ENCODE results near the gene SPTBN1. TPM values are rescaled to one million over a fixed set of nuclear protein-coding genes. Genes with fewer than 3 reads are reported as not detected.

Gene SPTBN1
- total and polyA plus RNA-seq, 2 experiments from 2014 or later: 57.7 to 187 TPM

DNA sequence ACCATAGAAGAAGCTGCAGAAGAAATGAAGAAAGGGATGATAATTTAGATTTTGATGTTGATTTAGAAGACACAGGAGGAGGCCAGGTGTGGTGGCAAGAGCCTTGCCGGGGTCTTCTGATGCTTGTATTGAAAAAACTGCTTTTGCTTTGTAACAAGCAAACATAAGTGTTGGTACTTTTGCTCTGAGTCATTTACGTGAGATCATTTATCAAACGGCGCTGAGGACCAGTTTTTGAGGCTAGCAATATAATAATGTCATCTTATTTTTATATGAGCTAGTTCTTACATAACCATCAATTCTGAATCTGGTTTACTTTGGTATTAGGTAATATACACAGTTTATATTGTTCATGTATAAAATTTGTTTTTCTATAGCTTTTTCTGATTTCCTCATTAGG, 30.6 kb downstream of the SPTBN1 start:
- Histone ChIP-seq H3K4me1 (ENCODE audit: insufficient read depth) (peaks cover 39% of the 10 kb centered on the region), H3K4me2 (ENCODE audit: unreplicated experiment) (no peak overlapping the region), H3K27ac (no peak overlapping the region), H3K36me3 (ENCODE audit: low read depth) (no peaks in the 10 kb centered on the region), H3K4me3 (no peak overlapping the region), H3K9me2 (ENCODE audit: insufficient read depth) (no peaks in the 10 kb centered on the region), H3K9ac (no peak overlapping the region), H3K27me3 (replicated peaks; ENCODE audit: insufficient read depth) (no peaks in the 10 kb centered on the region), H3K9me3 (ENCODE audit: low read depth) (no peaks in the 10 kb centered on the region), H4K20me1 (ENCODE audit: insufficient read depth) (peaks cover 3% of the 10 kb centered on the region; the same call in 1 of the 2 replicates), H3K79me2 (ENCODE audit: insufficient read depth) (peaks cover 83% of the 10 kb centered on the region), H2AFZ (no peak overlapping the region), H3F3A (ENCODE audit: insufficient read depth) (peaks cover 38% of the 10 kb centered on the region)
- no peak for DNase-seq
- in situ Hi-C loops (cut with MboI): no loop called here
- 76% methylated on average over 4 of the region's 4 CpGs for WGBS, 2 experiments (ENCODE audit: low coverage in 1 of 2, low lambda C conversion rate in 2 of 2, missing lambda C conversion rate in 2 of 2)
- TF ChIP-seq EZH2phosphoT487 (IDR thresholded peaks at IDR 0.05; ENCODE audit: insufficient read depth, low read depth) (no peak), EZH2 (IDR thresholded peaks at IDR 0.05; ENCODE audit: insufficient read depth, poor library complexity, severe bottlenecking) (no peak)

DNA sequence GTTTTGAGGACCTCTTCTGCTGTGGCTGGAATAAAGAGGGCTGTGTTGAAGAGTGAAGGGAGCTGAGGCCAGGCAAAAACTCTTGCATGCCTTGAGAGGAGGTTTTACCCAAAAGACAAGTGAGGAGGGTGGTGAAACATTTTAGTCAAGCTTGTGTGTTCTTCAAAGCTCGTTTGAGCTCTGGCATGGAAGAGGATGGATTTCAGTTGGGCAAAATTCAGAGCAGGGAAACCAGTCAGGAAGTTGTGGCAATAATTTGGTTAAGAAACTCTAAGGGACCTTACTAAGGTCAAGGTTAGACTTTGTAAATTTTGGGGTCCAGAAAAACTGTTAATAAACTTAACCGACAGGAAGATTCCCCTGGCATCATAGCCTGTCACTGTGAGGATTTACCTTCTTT, 34.7 kb downstream of the SPTBN1 start:
- peaks cover 97% of the 10 kb centered on the region for H3K79me2 ChIP-seq (ENCODE audit: insufficient read depth)

DNA sequence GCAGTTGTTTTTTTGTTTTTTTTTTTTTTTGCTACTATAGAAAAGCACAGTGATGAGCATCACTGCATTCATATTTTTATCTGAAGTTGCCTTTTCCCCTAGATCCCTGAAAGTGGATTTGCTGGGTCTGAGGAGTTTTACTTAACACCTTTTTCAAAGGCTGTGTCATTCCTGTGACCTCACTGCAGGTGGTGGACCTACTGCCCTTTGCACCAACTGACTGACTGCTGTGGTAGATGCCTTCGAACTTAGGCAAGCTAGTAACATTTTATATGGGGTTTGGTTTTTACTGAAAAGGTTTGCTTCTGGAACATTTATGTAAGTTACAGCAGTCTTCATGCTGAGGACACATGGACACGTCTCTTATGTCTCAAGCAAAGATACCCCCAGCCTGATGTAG, 36.2 kb downstream of the SPTBN1 start:
- Histone ChIP-seq H3K9me3 (ENCODE audit: low read depth) (no peaks in the 10 kb centered on the region), H3K4me2 (ENCODE audit: unreplicated experiment) (no peak overlapping the region), H3F3A (ENCODE audit: insufficient read depth) (0 out of 2 replicates have a peak, but pooled peaks cover 2% of the 10 kb centered on the region), H3K27me3 (replicated peaks; ENCODE audit: insufficient read depth) (no peaks in the 10 kb centered on the region), H2AFZ (no peak overlapping the region), H4K20me1 (ENCODE audit: insufficient read depth) (peaks cover 21% of the 10 kb centered on the region), H3K4me3 (no peak overlapping the region), H3K36me3 (ENCODE audit: low read depth) (no peaks in the 10 kb centered on the region), H3K9ac (no peak overlapping the region), H3K79me2 (ENCODE audit: insufficient read depth) (peaks cover 100% of the 10 kb centered on the region), H3K9me2 (ENCODE audit: insufficient read depth) (no peaks in the 10 kb centered on the region), H3K27ac (no peak overlapping the region), H3K4me1 (ENCODE audit: insufficient read depth) (peaks cover 19% of the 10 kb centered on the region)
- 97 to 98% methylated on average over 2 of the region's 2 CpGs for WGBS, 2 experiments (ENCODE audit: low coverage in 1 of 2, low lambda C conversion rate in 2 of 2, missing lambda C conversion rate in 2 of 2)
- in situ Hi-C loops (cut with MboI): no loop called here
- TF ChIP-seq EZH2phosphoT487 (IDR thresholded peaks at IDR 0.05; ENCODE audit: insufficient read depth, low read depth) (no peak), EZH2 (IDR thresholded peaks at IDR 0.05; ENCODE audit: insufficient read depth, poor library complexity, severe bottlenecking) (no peak)
- DNase-seq: no peak

More for the DNA sequence above, 34.7 kb downstream of the SPTBN1 start:
- H3K9me2 ChIP-seq (ENCODE audit: insufficient read depth): no peaks in the 10 kb centered on the region
- H3K27ac ChIP-seq: no peak overlapping the region
- TF ChIP-seq EZH2phosphoT487 (IDR thresholded peaks at IDR 0.05; ENCODE audit: insufficient read depth, low read depth): no peak
- TF ChIP-seq EZH2 (IDR thresholded peaks at IDR 0.05; ENCODE audit: insufficient read depth, poor library complexity, severe bottlenecking): no peak
- WGBS, 2 experiments (ENCODE audit: low coverage in 1 of 2, low lambda C conversion rate in 2 of 2, missing lambda C conversion rate in 2 of 2): 58 to 60% methylated on average over 2 of the region's 2 CpGs
- H4K20me1 ChIP-seq (ENCODE audit: insufficient read depth): peaks cover 12% of the 10 kb centered on the region; the same call in 1 of the 2 replicates
- H3K4me2 ChIP-seq (ENCODE audit: unreplicated experiment): no peak overlapping the region
- DNase-seq: no peak
- in situ Hi-C loops (cut with MboI): no loop called here
- H3K4me3 ChIP-seq: no peak overlapping the region
- no peaks in the 10 kb centered on the region for H3K36me3 ChIP-seq (ENCODE audit: low read depth)
- no peak overlapping the region for H2AFZ ChIP-seq
- H3K27me3 ChIP-seq (replicated peaks; ENCODE audit: insufficient read depth): no peaks in the 10 kb centered on the region
- H3K4me1 ChIP-seq (ENCODE audit: insufficient read depth): peaks cover 19% of the 10 kb centered on the region
- no peak overlapping the region for H3K9ac ChIP-seq
- H3K9me3 ChIP-seq (ENCODE audit: low read depth): no peaks in the 10 kb centered on the region
- H3F3A ChIP-seq (ENCODE audit: insufficient read depth): 0 out of 2 replicates have a peak, but pooled peaks cover 9% of the 10 kb centered on the region

DNA sequence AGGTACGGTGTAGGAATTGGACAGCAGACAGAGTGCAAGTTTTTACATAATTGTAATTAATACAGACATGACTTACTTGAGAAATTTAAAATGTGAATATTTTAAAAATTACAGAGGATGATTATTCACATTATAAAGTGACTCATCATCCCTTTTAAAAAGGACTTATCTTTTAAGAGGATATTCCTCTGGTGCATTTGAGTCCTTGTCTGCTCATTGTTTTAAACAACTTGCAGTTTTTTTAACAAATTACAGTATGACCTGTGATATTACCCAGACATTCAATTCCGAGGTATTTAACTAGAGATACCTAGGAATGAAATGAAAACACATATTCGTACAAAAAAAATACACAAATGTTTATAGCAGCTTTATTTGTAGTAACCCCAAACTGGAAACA, 38.0 kb downstream of the SPTBN1 start:
- Histone ChIP-seq H3K27me3 (replicated peaks; ENCODE audit: insufficient read depth) (no peaks in the 10 kb centered on the region), H3K9me2 (ENCODE audit: insufficient read depth) (no peaks in the 10 kb centered on the region), H2AFZ (no peak overlapping the region), H4K20me1 (ENCODE audit: insufficient read depth) (peaks cover 24% of the 10 kb centered on the region), H3K4me3 (no peak overlapping the region), H3K79me2 (ENCODE audit: insufficient read depth) (peaks cover 100% of the 10 kb centered on the region), H3K4me2 (ENCODE audit: unreplicated experiment) (no peak overlapping the region), H3K4me1 (ENCODE audit: insufficient read depth) (peaks cover 8% of the 10 kb centered on the region), H3F3A (ENCODE audit: insufficient read depth) (no peaks in the 10 kb centered on the region), H3K36me3 (ENCODE audit: low read depth) (no peaks in the 10 kb centered on the region), H3K9ac (no peak overlapping the region), H3K9me3 (ENCODE audit: low read depth) (no peaks in the 10 kb centered on the region), H3K27ac (no peak overlapping the region)
- DNase-seq: no peak
- in situ Hi-C loops (cut with MboI): no loop called here
- no peak for TF ChIP-seq EZH2phosphoT487 (IDR thresholded peaks at IDR 0.05; ENCODE audit: insufficient read depth, low read depth)
- TF ChIP-seq EZH2 (IDR thresholded peaks at IDR 0.05; ENCODE audit: insufficient read depth, poor library complexity, severe bottlenecking): no peak
- 65 to 67% methylated on average over 3 of the region's 3 CpGs for WGBS, 2 experiments (ENCODE audit: low coverage in 1 of 2, low lambda C conversion rate in 2 of 2, missing lambda C conversion rate in 2 of 2)

DNA sequence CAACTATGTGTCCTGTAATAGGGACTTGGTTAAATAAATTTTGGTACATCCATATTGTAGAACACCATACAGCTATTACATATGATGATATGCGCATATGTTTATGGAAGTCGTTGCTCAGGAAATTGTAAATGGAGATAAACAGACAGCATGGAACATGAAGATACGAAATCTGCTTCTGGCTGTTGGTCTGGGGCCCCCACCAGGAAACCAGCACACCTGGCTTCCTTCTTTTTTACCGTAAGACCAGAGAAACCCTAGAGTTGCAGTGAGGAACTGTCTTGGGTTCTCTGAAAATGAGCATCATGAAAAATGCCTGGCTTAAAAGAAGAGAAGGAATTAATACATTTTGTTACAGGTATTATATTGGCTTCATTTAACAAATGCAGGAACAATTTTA, 40.8 kb downstream of the SPTBN1 start:
- Histone ChIP-seq H2AFZ (no peak overlapping the region), H3F3A (ENCODE audit: insufficient read depth) (no peaks in the 10 kb centered on the region), H3K79me2 (ENCODE audit: insufficient read depth) (peaks cover 100% of the 10 kb centered on the region), H3K27ac (no peak overlapping the region), H4K20me1 (ENCODE audit: insufficient read depth) (peaks cover 24% of the 10 kb centered on the region), H3K4me3 (no peak overlapping the region), H3K4me2 (ENCODE audit: unreplicated experiment) (no peak overlapping the region), H3K9me2 (ENCODE audit: insufficient read depth) (no peaks in the 10 kb centered on the region), H3K9ac (no peak overlapping the region), H3K36me3 (ENCODE audit: low read depth) (no peaks in the 10 kb centered on the region), H3K9me3 (ENCODE audit: low read depth) (no peaks in the 10 kb centered on the region), H3K27me3 (replicated peaks; ENCODE audit: insufficient read depth) (no peaks in the 10 kb centered on the region), H3K4me1 (ENCODE audit: insufficient read depth) (peaks cover 8% of the 10 kb centered on the region)
- in situ Hi-C loops (cut with MboI): no loop called here
- 97 to 98% methylated on average over 4 of the region's 4 CpGs for WGBS, 2 experiments (ENCODE audit: low coverage in 1 of 2, low lambda C conversion rate in 2 of 2, missing lambda C conversion rate in 2 of 2)
- DNase-seq: no peak
- TF ChIP-seq EZH2 (IDR thresholded peaks at IDR 0.05; ENCODE audit: insufficient read depth, poor library complexity, severe bottlenecking) (no peak), EZH2phosphoT487 (IDR thresholded peaks at IDR 0.05; ENCODE audit: insufficient read depth, low read depth) (no peak)

Measured in GM23248 (cell line).